ENCODE results near the gene PLA2G4B. TPM values are rescaled to one million over a fixed set of nuclear protein-coding genes. Genes with fewer than 3 reads are reported as not detected.
A peak's percentile ranks its signal among the peaks of the same experiment; 100 is the strongest.

PLA2G4B gene
- total RNA-seq, 1 experiment from 2014 or later: 3.7 TPM

DNA sequence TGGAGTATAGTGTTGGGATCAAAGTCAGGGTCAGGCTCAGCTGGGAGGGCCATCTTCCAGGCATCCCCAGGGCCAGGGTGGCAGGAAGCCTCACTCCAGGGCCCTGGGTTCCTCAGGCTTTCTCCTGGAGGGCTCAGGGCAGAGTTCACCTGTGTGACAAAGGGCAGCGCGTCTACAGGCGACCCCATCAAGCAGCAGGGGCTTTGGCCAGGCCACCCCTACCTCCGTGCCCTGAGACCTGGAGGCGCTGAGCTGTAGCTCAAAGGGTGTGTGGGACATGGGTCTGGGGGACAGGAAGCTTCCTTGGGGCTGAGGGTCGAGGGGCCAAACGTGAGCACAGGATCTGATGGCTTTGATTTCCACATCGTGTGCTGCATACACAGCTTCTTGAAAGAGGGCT, 42.4 kb downstream of the PLA2G4B start:
- Histone ChIP-seq H3K4me1 (ENCODE audit: insufficient read depth, low read length) (no peaks in the 10 kb centered on the region), H4K8ac (replicated peaks; ENCODE audit: insufficient read length, low read depth, low read length) (no peak overlapping the region), H2AK5ac (ENCODE audit: insufficient read length, low read length) (no peak overlapping the region), H2BK20ac (ENCODE audit: low read depth, low read length, poor library complexity, severe bottlenecking) (no peak overlapping the region), H3K18ac (ENCODE audit: insufficient read length, low read depth, low read length) (no peak overlapping the region), H3K79me1 (ENCODE audit: insufficient read depth, low read depth, low read length, poor library complexity, severe bottlenecking) (no peaks in the 10 kb centered on the region), H3K14ac (ENCODE audit: insufficient read depth, low read length) (no peak overlapping the region), H2BK15ac (ENCODE audit: low read depth, low read length) (no peak overlapping the region), H3K27me3 (ENCODE audit: insufficient read depth, low read length) (peaks cover 7% of the 10 kb centered on the region; the same call in 1 of the 2 replicates), H2BK12ac (ENCODE audit: insufficient read length, low read depth, low read length) (no peak overlapping the region), H3K79me2 (ENCODE audit: insufficient read depth, low read length) (no peaks in the 10 kb centered on the region), H3K4me2 (ENCODE audit: insufficient read depth, insufficient read length, low read length) (no peak overlapping the region), H3K23ac (ENCODE audit: insufficient read length, low read depth, low read length) (no peak overlapping the region), H3K23me2 (ENCODE audit: insufficient read length, low read depth, low read length, poor library complexity, severe bottlenecking) (peaks cover 3% of the 10 kb centered on the region), H2AFZ (ENCODE audit: low read length) (no peak overlapping the region), H4K20me1 (ENCODE audit: control insufficient read depth, insufficient read depth, insufficient read length) (no peaks in the 10 kb centered on the region), H4K91ac (ENCODE audit: insufficient read length, low read depth, low read length) (no peak overlapping the region), H2BK120ac (ENCODE audit: low read depth, low read length, poor library complexity, severe bottlenecking) (no peak overlapping the region), H3T11ph (ENCODE audit: low read length) (no peak overlapping the region), H3K27ac (ENCODE audit: insufficient read length, low read depth, low read length) (no peak overlapping the region), H4K5ac (ENCODE audit: insufficient read length, low read depth, low read length) (no peak overlapping the region), H2BK5ac (ENCODE audit: insufficient read length, low read length) (no peak overlapping the region), H3K9ac (ENCODE audit: extremely low read depth, insufficient read length, low read length) (no peak overlapping the region), H3K56ac (ENCODE audit: insufficient read length, low read depth, low read length) (no peak overlapping the region), H3K9me3 (ENCODE audit: control insufficient read depth, low read depth, low read length) (no peaks in the 10 kb centered on the region), H3K4ac (ENCODE audit: low read depth, low read length) (no peak overlapping the region)
- H3K9me3 Mint-ChIP-seq: no peaks in the 10 kb centered on the region; a peak in 1 of 5 replicates
- peaks cover 47% of the 10 kb centered on the region for H3K27me3 Mint-ChIP-seq (ENCODE audit: low read depth)
- no peak for DNase-seq
- peaks cover 0 to 1% (median 0%) of the 10 kb centered on the region in 3 experiments; a peak in 2 of 7 replicates for H3K36me3 Mint-ChIP-seq (ENCODE audit: insufficient read depth in 1 of 3, low read depth in 3 of 3)
- peak overlapping the region in 1 of 2 experiments; percentile 28; a peak in 3 of 5 replicates for H3K4me3 Mint-ChIP-seq
- H3K27ac Mint-ChIP-seq: peak overlapping the region in 1 of 3 experiments; percentile 20; a peak in 1 of 7 replicates
- TF ChIP-seq, protein P1, sequence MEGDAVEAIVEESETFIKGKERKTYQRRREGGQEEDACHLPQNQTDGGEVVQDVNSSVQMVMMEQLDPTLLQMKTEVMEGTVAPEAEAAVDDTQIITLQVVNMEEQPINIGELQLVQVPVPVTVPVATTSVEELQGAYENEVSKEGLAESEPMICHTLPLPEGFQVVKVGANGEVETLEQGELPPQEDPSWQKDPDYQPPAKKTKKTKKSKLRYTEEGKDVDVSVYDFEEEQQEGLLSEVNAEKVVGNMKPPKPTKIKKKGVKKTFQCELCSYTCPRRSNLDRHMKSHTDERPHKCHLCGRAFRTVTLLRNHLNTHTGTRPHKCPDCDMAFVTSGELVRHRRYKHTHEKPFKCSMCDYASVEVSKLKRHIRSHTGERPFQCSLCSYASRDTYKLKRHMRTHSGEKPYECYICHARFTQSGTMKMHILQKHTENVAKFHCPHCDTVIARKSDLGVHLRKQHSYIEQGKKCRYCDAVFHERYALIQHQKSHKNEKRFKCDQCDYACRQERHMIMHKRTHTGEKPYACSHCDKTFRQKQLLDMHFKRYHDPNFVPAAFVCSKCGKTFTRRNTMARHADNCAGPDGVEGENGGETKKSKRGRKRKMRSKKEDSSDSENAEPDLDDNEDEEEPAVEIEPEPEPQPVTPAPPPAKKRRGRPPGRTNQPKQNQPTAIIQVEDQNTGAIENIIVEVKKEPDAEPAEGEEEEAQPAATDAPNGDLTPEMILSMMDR (conservative IDR thresholded peaks at IDR 0.05): no peak
- no CpG with 5 or more reads among the region's 8 CpGs for WGBS (ENCODE audit: extremely low coverage, insufficient read length, low lambda C conversion rate)
- H3K4me1 Mint-ChIP-seq: peaks cover 4 to 10% of the 10 kb centered on the region in 2 experiments
